Measurements from ENCODE around the gene GPRIN3.
"Not testable (repeated sequence)": the region's sequence is repeated elsewhere in the genome, so short reads cannot be mapped to it uniquely, and the experiment has no call there.

Gene GPRIN3

GRCh38 chr4:89256203-89256800 lies 51.3 kb downstream of the GPRIN3 start:
- H3K4me1 ChIP-seq = peaks cover 0 to 22% (median 0%) of the 10 kb centered on the region in 10 experiments; a peak in 6 of 20 replicates
- no peak overlapping the region for H3K9ac ChIP-seq
- peaks cover 0 to 6% (median 0%) of the 10 kb centered on the region in 11 experiments; a peak in 3 of 22 replicates for H3K9me3 ChIP-seq (replicated peaks in 1 of 11)
- H4K20me1 ChIP-seq = peaks cover 0 to 6% (median 0%) of the 10 kb centered on the region in 11 experiments; a peak in 2 of 22 replicates
- H3K36me3 ChIP-seq = peaks cover 0 to 7% (median 0%) of the 10 kb centered on the region in 11 experiments; a peak in 1 of 22 replicates
- TF ChIP-seq Cebpa-rat (IDR thresholded peaks at IDR 0.05) = no peak
- no peak overlapping the region for H3K4me3 ChIP-seq
- H3K27ac ChIP-seq = no peak overlapping the region
- H3K4me2 ChIP-seq = peak overlapping the region in 2 of 11 experiments; percentile 38 to 60; a peak in 4 of 22 replicates
- H3K27me3 ChIP-seq = no peaks in the 10 kb centered on the region

- H3K4me3 ChIP-seq = no peak overlapping the region
These were observed 52.8 kb downstream of the GPRIN3 start for GRCh38 chr4:89254847-89255246.

DNA sequence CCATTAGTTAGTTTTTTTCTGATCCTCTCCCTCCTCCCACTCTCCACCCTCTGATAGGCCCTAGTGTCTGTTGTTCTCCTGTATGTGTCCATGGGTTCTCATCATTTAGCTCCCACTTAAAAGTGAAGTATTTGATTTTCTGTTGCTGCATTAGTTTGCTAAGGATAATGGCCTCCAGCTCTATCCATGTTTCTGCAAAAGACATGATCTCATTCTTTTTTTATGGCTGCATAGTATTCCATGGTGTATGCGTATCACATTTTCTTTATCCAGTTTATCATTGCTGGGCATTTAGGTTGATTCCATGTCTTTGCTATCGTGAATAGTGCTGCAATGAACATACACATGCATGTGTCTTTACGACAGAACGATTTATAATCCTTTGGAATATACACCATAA lies 53.3 kb downstream of the GPRIN3 start:
- H3K4me2 ChIP-seq, H3K27ac ChIP-seq: not testable (repeated sequence)
- peaks cover 0 to 22% (median 0%) of the 10 kb centered on the region in 10 experiments; a peak in 3 of 20 replicates for H3K4me1 ChIP-seq

More at GRCh38 chr4:89254847-89255246, 52.8 kb downstream of the GPRIN3 start:
- Histone ChIP-seq H4K20me1 (peaks cover 0 to 6% (median 0%) of the 10 kb centered on the region in 11 experiments; a peak in 2 of 22 replicates), H3K4me1 (peaks cover 0 to 22% (median 0%) of the 10 kb centered on the region in 10 experiments; a peak in 3 of 20 replicates), H3K9me3 (replicated peaks in 1 of 11) (peaks cover 0 to 6% (median 0%) of the 10 kb centered on the region in 11 experiments; a peak in 3 of 22 replicates), H3K9ac (no peak overlapping the region), H3K36me3 (peaks cover 0 to 7% (median 2%) of the 10 kb centered on the region in 11 experiments; a peak in 14 of 22 replicates), H3K4me2 (no peak overlapping the region), H3K27me3 (no peaks in the 10 kb centered on the region), H3K27ac (no peak overlapping the region)
- TF ChIP-seq Cebpa-rat (IDR thresholded peaks at IDR 0.05) = no peak

GRCh38 chr4:89253935-89254334 lies 53.7 kb downstream of the GPRIN3 start:
- Histone ChIP-seq H4K20me1 (peaks cover 0 to 6% (median 0%) of the 10 kb centered on the region in 11 experiments; a peak in 2 of 22 replicates), H3K4me3 (no peak overlapping the region), H3K36me3 (peaks cover 3 to 16% (median 11%) of the 10 kb centered on the region in 11 experiments; a peak in 18 of 22 replicates), H3K27ac (no peak overlapping the region), H3K9me3 (replicated peaks in 1 of 11) (peaks cover 0 to 6% (median 0%) of the 10 kb centered on the region in 11 experiments; a peak in 3 of 22 replicates), H3K4me1 (peaks cover 0 to 22% (median 0%) of the 10 kb centered on the region in 10 experiments; a peak in 3 of 20 replicates), H3K4me2 (no peak overlapping the region), H3K27me3 (no peaks in the 10 kb centered on the region), H3K9ac (no peak overlapping the region)
- TF ChIP-seq Cebpa-rat (IDR thresholded peaks at IDR 0.05) = no peak

More for the DNA sequence above, 53.3 kb downstream of the GPRIN3 start:
- H3K36me3 ChIP-seq = peaks cover 0 to 12% (median 7%) of the 10 kb centered on the region in 11 experiments; a peak in 17 of 22 replicates
- H3K9me3 ChIP-seq (replicated peaks in 1 of 11); H4K20me1 ChIP-seq; H3K4me3 ChIP-seq; H3K27me3 ChIP-seq; H3K9ac ChIP-seq: not testable (repeated sequence)

GRCh38 chr4:89253311-89253710 lies 54.3 kb downstream of the GPRIN3 start:
- Histone ChIP-seq H3K4me2 (no peak overlapping the region), H3K4me3 (no peak overlapping the region)

GRCh38 chr4:89251396-89251795 lies 56.2 kb downstream of the GPRIN3 start:
- Histone ChIP-seq H3K4me1 (peaks cover 0 to 2% (median 0%) of the 10 kb centered on the region in 10 experiments; a peak in 1 of 20 replicates), H3K27me3 (no peaks in the 10 kb centered on the region), H3K27ac (no peak overlapping the region), H3K9ac (no peak overlapping the region), H3K4me2 (no peak overlapping the region), H3K36me3 (peaks cover 6 to 42% (median 26%) of the 10 kb centered on the region in 11 experiments; a peak in 19 of 22 replicates), H4K20me1 (peaks cover 0 to 4% (median 0%) of the 10 kb centered on the region in 11 experiments; a peak in 2 of 22 replicates), H3K9me3 (replicated peaks in 1 of 11) (peaks cover 0 to 6% (median 0%) of the 10 kb centered on the region in 11 experiments; a peak in 3 of 22 replicates), H3K4me3 (no peak overlapping the region)
- no peak for TF ChIP-seq Cebpa-rat (IDR thresholded peaks at IDR 0.05)

More at GRCh38 chr4:89253311-89253710, 54.3 kb downstream of the GPRIN3 start:
- H3K9me3 ChIP-seq (replicated peaks in 1 of 11) = peaks cover 0 to 6% (median 0%) of the 10 kb centered on the region in 11 experiments; a peak in 3 of 22 replicates
- H3K9ac ChIP-seq = no peak overlapping the region
- no peak overlapping the region for H3K27ac ChIP-seq
- peaks cover 0 to 6% (median 0%) of the 10 kb centered on the region in 11 experiments; a peak in 2 of 22 replicates for H4K20me1 ChIP-seq
- peaks cover 6 to 23% (median 17%) of the 10 kb centered on the region in 11 experiments; a peak in 18 of 22 replicates for H3K36me3 ChIP-seq
- peaks cover 0 to 21% (median 0%) of the 10 kb centered on the region in 10 experiments; a peak in 3 of 20 replicates for H3K4me1 ChIP-seq
- H3K27me3 ChIP-seq = no peaks in the 10 kb centered on the region
- no peak for TF ChIP-seq Cebpa-rat (IDR thresholded peaks at IDR 0.05)

DNA sequence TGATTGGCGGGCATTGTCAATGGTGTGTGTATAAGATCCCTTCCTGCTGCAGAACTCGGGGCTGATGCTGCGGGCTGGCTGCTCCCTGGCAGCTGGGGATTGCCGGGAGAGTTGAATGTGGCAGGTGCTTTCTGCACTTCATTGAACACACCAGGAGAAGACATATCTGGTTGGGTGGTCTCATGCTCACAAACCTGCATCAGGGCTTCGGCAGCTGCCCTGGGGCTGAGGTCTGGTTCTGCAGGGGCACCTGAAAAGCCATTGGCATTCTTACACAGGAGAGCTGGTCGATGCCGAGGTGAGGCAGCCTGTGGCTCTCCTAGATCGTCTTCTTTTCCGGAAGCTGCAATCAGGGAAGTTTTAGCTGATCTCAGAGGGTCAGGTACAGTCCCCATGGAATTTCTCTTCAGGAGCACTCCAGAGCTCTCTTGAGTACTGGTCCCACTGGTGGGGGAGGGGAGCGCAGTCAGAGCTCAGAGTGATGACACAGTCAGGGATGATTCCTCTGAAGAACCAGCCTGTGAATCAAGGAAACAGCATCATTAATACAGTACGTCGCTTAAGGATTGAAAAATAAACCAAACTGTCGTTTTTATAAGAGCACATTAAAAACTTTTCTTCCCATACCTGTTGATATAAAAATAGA lies 57.8 kb downstream of the GPRIN3 start:
- Histone ChIP-seq H3K4me3 (no peak overlapping the region), H3K9me3 (replicated peaks in 1 of 11) (peaks cover 0 to 6% (median 0%) of the 10 kb centered on the region in 11 experiments; a peak in 3 of 22 replicates), H3K27me3 (no peaks in the 10 kb centered on the region), H3K27ac (no peak overlapping the region), H3K4me2 (no peak overlapping the region), H4K20me1 (no peaks in the 10 kb centered on the region; a peak in 1 of 22 replicates), H3K4me1 (no peaks in the 10 kb centered on the region), H3K36me3 (peaks cover 6 to 47% (median 26%) of the 10 kb centered on the region in 11 experiments; a peak in 19 of 22 replicates), H3K9ac (no peak overlapping the region)
- no peak for TF ChIP-seq Cebpa-rat (IDR thresholded peaks at IDR 0.05)

GRCh38 chr4:89249313-89249712 lies 58.3 kb downstream of the GPRIN3 start:
- Histone ChIP-seq H4K20me1 (no peaks in the 10 kb centered on the region; a peak in 1 of 22 replicates), H3K36me3 (peaks cover 6 to 45% (median 26%) of the 10 kb centered on the region in 11 experiments; a peak in 19 of 22 replicates), H3K4me2 (no peak overlapping the region), H3K4me1 (peaks cover 0 to under 1% (median 0%) of the 10 kb centered on the region in 10 experiments; a peak in 2 of 20 replicates), H3K9ac (no peak overlapping the region), H3K27me3 (no peaks in the 10 kb centered on the region), H3K4me3 (no peak overlapping the region), H3K9me3 (replicated peaks in 1 of 11) (peaks cover 0 to 3% (median 0%) of the 10 kb centered on the region in 11 experiments; a peak in 3 of 22 replicates), H3K27ac (no peak overlapping the region)
- TF ChIP-seq Cebpa-rat (IDR thresholded peaks at IDR 0.05) = no peak

GRCh38 chr4:89248879-89249281 lies 58.7 kb downstream of the GPRIN3 start:
- Histone ChIP-seq H3K4me1 (peaks cover 0 to 5% (median 0%) of the 10 kb centered on the region in 10 experiments; a peak in 2 of 20 replicates), H3K27ac (no peak overlapping the region), H3K27me3 (no peaks in the 10 kb centered on the region), H3K36me3 (peaks cover 6 to 43% (median 26%) of the 10 kb centered on the region in 11 experiments; a peak in 19 of 22 replicates), H3K4me3 (no peak overlapping the region), H3K4me2 (no peak overlapping the region), H4K20me1 (no peaks in the 10 kb centered on the region; a peak in 1 of 22 replicates), H3K9ac (no peak overlapping the region), H3K9me3 (replicated peaks in 1 of 11) (no peaks in the 10 kb centered on the region)
- no peak for TF ChIP-seq Cebpa-rat (IDR thresholded peaks at IDR 0.05)

Data from BLaER1 treated with 17β-estradiol and CSF1 and Interleukin-3, amounts not matched to agents 10 nM and 100 nM (cell line).